Kidney tubule cell (primary cell): ENCODE measurements around the gene UBR2.
A peak's percentile ranks its signal among the peaks of the same experiment; 100 is the strongest.
"Not testable (repeated sequence)": the region's sequence is repeated elsewhere in the genome, so short reads cannot be mapped to it uniquely, and the experiment has no call there.

ENCODE experiments used
- DNase-seq: peaks from one replicate; pipeline ENCODE4 v3.0.0-alpha.2; 2018; ENCODE audit warnings: low spot score

The UBR2 gene

DNA sequence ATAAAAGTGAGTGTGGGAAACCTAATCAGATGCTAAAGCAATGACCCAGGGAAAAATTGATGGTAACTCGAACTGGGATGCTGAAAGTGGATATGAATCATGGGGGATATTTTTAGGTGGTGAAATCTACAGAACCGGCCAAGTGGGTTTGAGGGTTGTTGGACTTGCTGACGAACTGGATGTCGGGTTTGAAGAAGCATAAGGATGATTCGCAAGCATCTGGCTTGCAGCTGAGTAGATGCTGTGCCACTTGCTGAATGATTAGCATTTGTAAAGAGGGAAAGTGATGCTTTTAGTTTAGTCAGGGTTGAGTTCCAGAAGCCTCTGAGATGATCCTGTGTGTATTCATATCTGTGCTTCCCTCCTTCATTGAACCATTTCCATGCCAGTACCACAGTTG lies 54.9 kb downstream of the UBR2 start:
- DNase-seq, result no peak

DNA sequence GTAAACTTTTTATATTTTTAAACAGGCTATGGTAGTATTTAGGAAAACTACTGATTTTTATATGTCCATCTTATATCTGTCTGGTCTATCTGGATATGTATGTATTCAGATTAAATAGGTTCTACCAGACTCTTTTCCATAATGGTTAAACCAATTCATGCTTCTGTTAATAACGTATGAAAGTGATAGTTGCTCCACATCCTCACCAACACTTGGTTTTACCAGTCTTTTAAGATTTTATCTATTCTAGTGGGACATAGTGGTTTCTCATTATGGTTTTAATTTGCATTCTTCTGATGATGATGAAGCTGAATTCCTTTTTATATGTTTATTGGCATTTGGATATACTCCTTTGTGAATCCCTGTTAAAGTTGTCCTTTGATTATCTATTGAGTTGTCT lies 56.1 kb downstream of the UBR2 start:
- DNase-seq, result no peak

GRCh38 chr6:42624601-42625000 lies 60.8 kb downstream of the UBR2 start:
- DNase-seq, result no peak

DNA sequence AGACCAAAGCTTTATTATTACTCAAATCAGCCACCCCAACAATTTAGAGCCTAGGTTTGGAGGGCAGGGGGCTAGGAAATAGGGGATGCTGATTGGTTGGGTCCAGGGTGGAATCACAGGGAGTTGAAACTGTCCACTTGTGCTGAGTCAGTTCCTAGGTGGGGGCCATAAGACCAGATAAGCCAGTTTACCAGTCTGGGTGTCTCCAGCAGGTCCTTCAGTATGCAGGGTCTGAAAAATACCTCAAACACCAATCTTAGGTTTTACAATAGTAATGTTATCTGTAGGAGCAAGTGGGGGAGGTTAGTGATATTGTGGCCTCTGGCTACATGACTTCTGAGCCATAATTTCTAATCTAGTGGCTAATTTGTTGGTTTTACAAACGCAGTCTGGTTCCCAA lies 63.2 kb downstream of the UBR2 start:
- no peak for DNase-seq

DNA sequence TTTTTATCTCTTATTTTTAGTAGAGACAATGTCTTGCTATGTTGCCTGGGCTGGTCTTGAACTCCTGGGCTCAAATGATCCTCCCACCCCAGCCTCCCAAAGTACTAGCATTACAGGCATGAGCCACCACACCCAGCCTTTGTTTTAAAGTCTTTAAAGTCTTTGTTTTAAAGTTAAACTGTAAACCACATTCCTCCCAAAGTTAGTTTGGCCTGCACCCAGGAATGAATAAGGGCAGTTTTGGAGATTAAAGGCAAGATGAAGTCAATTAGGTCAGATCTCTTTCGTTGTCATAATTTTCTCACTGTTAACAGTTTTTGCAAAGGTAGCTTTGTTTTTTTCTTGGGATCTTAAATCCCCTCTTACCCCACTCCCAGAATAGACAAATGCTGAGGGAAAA lies 63.8 kb downstream of the UBR2 start:
- DNase-seq, result peak; percentile 51

DNA sequence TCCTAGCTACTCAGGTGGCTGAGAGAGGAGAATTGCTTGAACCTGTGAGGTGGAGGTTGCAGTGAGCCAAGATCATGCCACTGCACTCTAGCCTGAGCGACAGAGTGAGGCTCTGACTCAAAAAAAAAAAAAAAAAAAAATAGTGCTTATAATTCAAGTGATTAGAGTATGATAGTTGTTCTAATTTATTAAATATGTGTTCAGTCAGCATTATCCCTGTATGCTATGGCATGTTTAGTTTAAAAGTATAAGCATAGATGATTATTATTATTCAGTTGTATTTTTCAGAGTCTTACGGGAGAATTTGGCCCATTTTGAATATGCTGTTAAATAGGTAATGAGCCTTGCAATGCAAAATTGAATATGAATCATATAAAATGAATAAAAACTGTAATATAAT lies 64.8 kb downstream of the UBR2 start:
- no peak for DNase-seq

DNA sequence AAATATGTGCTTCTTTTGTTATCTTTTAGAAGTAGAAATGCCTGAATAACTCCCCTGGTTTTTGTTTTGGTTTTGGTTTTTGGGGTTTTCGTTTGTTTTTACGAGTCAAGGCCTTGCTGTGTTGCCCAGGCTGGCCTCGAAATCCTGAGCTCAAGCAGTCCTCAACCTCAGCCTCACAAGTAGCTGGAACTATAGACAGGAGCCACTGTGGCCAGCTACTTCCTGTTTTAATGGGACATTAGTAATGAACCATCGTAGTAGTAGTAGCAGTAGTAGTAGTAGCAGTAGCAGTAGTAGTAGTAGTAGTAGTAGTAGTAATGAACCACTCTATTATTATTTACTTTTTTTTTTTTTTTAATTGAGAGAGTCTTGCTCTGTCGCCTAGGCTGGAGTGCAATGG lies 66.0 kb downstream of the UBR2 start:
- DNase-seq, result no peak

GRCh38 chr6:42637681-42638080 lies 73.9 kb downstream of the UBR2 start:
- no peak for DNase-seq

GRCh38 chr6:42642794-42643193 lies 79.0 kb downstream of the UBR2 start:
- DNase-seq, result no peak

GRCh38 chr6:42644211-42644610 lies 80.4 kb downstream of the UBR2 start:
- no peak for DNase-seq

- no peak for DNase-seq
Observed at GRCh38 chr6:42652024-42652746, 88.4 kb downstream of the UBR2 start.

GRCh38 chr6:42653851-42654250 lies 90.0 kb downstream of the UBR2 start:
- DNase-seq, result no peak

DNA sequence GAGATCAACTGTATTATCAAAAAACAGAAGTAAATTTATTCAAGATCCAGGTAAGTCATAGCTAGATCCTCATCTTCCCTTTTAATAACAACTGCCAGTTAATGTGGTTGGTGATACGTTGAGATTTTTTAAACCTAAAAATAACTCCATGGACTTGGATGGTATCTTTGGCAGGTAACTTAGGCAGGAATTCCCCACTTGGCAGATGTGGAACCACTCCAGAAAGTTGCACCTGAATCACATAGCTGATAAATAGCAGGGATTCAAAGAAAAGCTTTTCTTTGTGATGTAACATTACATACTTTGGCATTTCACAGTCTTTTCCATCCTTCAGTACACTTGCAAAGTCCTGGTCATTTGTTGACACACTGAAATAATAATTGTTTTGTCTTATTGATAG lies 96.0 kb downstream of the UBR2 start:
- DNase-seq, result no peak

GRCh38 chr6:42661540-42662153 lies 97.8 kb downstream of the UBR2 start:
- DNase-seq, result peak; percentile 69

- no peak for DNase-seq
Observed at GRCh38 chr6:42664718-42665117, 100.9 kb downstream of the UBR2 start.

DNA sequence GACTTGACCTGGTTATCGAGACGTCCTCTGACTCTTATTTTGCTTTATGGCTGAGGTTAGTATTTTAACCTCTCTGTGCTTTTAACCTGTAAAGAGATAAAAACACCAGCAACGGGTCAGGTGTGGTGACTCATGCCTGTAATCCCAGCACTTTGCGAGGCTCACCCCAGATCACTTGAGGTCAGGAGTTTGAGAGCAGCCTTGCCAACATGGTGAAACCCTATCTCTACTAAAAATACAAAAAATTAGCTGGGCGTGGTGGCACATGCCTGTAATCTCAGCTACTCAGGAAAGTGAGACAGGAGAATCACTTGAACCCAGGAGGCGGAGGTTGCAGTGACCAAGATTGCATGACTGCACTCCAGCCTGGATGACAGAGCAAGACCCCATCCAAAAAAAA lies 110.5 kb downstream of the UBR2 start:
- DNase-seq, result not testable (repeated sequence)

GRCh38 chr6:42674780-42675179 lies 111.0 kb downstream of the UBR2 start:
- no peak for DNase-seq

- DNase-seq, result no peak
Observed at GRCh38 chr6:42679358-42679757, 115.5 kb downstream of the UBR2 start.

- DNase-seq, result peak; percentile 25
Observed at GRCh38 chr6:42688281-42688680, 124.5 kb downstream of the UBR2 start.

DNA sequence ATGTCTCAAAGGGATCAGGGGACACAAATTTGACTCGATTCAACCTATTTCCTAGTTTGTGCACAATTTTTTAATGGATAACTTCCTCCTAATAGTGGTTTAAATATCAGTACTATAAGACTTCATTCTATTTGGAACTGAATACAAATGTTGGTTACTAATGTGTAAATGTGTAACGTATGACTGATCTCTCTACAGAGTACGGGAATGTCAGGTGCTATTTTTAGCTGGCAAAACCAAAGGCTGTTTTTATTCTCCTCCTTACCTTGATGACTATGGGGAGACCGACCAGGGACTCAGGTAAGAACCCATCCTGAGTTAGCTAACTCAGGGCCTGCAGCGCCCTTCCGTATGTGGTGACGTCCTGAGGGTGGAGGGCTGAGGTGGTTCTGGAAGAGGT lies 125.5 kb downstream of the UBR2 start:
- peak; percentile 86 for DNase-seq

GRCh38 chr6:42690151-42690702 lies 126.4 kb downstream of the UBR2 start:
- DNase-seq, result peak; percentile 17

DNA sequence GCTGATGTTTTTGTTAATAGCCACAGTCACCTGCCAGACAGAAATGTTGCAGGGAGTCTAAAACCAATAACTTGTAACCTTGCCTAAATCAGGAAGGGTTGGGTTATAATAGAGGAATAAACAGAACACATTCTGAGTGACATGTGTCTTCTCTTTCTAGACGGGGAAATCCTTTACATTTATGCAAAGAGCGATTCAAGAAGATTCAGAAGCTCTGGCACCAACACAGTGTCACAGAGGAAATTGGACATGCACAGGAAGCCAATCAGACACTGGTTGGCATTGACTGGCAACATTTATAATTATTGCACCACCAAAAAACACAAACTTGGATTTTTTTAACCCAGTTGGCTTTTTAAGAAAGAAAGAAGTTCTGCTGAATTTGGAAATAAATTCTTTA lies 127.0 kb downstream of the UBR2 start:
- no peak for DNase-seq

DNA sequence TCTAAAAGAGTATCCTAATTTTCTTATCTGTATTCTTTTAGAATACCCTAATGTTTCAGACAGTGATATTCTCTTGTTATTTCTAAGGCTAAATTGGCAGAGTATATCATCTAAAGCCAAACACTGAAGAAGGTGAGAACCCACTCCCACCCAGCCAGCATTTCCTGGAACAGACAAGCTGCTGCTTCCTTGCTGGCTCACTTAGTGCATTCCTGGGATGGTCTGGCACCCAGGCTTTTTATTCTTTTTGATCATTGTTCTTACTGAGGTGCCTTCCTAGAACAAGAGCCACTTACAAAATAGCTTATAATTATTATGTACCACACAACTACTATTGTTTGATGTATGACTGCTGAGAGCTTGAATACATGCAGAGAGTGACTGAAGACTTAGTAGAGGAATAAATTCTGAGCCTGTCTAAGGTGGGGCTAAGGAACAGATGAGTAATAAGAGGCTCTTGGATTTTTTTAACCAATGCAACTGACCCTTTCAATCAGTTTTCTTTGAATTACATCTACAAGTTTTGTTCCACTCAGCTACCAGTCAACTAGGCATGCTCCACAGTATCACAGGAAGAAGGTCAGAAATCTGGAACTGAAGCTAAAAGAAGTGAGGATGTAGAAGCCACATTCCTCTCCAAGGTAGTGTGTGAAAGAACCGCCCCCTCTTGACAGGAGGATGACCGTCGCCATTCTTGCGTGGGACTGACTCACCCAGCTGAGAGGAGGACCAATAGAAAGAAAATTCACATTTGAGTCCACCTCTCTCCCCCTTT lies 128.5 kb downstream of the UBR2 start:
- DNase-seq, result peak; percentile 93
